HepG2 (cell line): ENCODE measurements around the gene UCKL1. TPM values are rescaled to one million over a fixed set of nuclear protein-coding genes. Genes with fewer than 3 reads are reported as not detected.
A peak's percentile ranks its signal among the peaks of the same experiment; 100 is the strongest.

ENCODE experiments used
- ATAC-seq: fragments of 200-7000 bp; cut with Tn5 transposase; 3 replicates; pipeline ENCODE4 v1.9.1; 2020; ENCODE audit warnings: mild to moderate bottlenecking, moderate library complexity
- BruUV-seq: library from RNA; stranded (reverse); fragments of 400-500 nt; replicated peaks from 2 replicates; lab custom pipeline; 2021; lab: Mats Ljungman, UMichigan
- CTCF ChIA-PET: fragments of 300-600 bp; formaldehyde crosslinking; extraction: SDS; loops from one replicate; lab custom pipeline; 2021; ENCODE audit warnings: low total read pairs, inconsistent platforms, low intra/inter-chr PET ratio; lab: Yijun Ruan, JAX
- POLR2A ChIA-PET: fragments of 350-600 bp; sonication (Branson Sonifier 250); formaldehyde crosslinking; loops from one replicate; lab custom pipeline; 2020; ENCODE audit warnings: antibody characterized with exemption, inconsistent platforms; lab: Yijun Ruan, JAX
- DNase-seq: peaks from one replicate; pipeline ENCODE4 v3.0.0-alpha.2; 2015; ENCODE audit warnings: low spot score
- FAIRE-seq: peaks from 3 replicates; lab custom pipeline; 2011; peaks lifted over from hg19 to GRCh38; lab: Jason Lieb, UNC
- H2AFZ ChIP-seq: one replicate; pipeline ENCODE4 v1.6.1; 2011; ENCODE audit warnings: low read length, inconsistent platforms
- H3K27ac ChIP-seq: fragments of 300-600 bp; 3 replicates; pipeline ENCODE4 v1.8.0; 2011; ENCODE audit warnings: mixed run types, mild to moderate bottlenecking, mixed read lengths, low read length, inconsistent platforms; ENCODE audit not compliant: insufficient read depth; ENCODE audit errors: extremely low read length
- H3K27me3 ChIP-seq, 2 experiments: fragments of 200-600 bp in 1 of 2; 2 replicates in 1 of 2; 3 replicates in 1 of 2; pipeline versions ENCODE4 v1.6.0 to v1.8.0; 2011; ENCODE audit warnings: low read length in 2 of 2, mild to moderate bottlenecking in 2 of 2, moderate library complexity in 2 of 2, inconsistent platforms in 1 of 2; ENCODE audit not compliant: insufficient read depth in 2 of 2, control insufficient read depth in 1 of 2
- H3K36me3 ChIP-seq, 2 experiments: fragments of 200-600 bp in 1 of 2; replicated peaks in 1 of 2; 2 replicates in 1 of 2; 3 replicates in 1 of 2; pipeline versions ENCODE4 v1.5.1 to v1.8.0; 2011; ENCODE audit warnings: low read length in 2 of 2, inconsistent platforms in 1 of 2; ENCODE audit not compliant: insufficient read depth in 2 of 2, control insufficient read depth in 1 of 2
- H3K4me1 ChIP-seq: 2 replicates; pipeline ENCODE4 v1.5.1; 2012; ENCODE audit warnings: low read length, inconsistent platforms; ENCODE audit not compliant: insufficient read depth
- H3K4me2 ChIP-seq: 2 replicates; pipeline ENCODE4 v1.6.0; 2011; ENCODE audit warnings: low read depth, low read length, inconsistent platforms
- H3K4me3 ChIP-seq, 3 experiments: fragments of 200-600 bp in 1 of 3; sonication (generic), shearing (Covaris generic) in 1 of 3; replicated peaks in 1 of 3; 2 replicates each; pipeline ENCODE4 v1.5.1; 2011 to 2016; ENCODE audit warnings: low read length in 3 of 3, inconsistent platforms in 2 of 3, low read depth in 2 of 3, mild to moderate bottlenecking in 2 of 3, control low read depth in 1 of 3, mixed read lengths in 1 of 3; ENCODE audit not compliant: insufficient read depth in 1 of 3
- H3K79me2 ChIP-seq: one replicate; pipeline ENCODE4 v1.6.1; 2011; ENCODE audit warnings: low read length, inconsistent platforms; ENCODE audit not compliant: insufficient read depth
- H3K9ac ChIP-seq: 2 replicates; pipeline ENCODE4 v1.6.0; 2011; ENCODE audit warnings: mild to moderate bottlenecking, low read depth, low read length, inconsistent platforms; ENCODE audit not compliant: insufficient read depth
- H3K9me3 ChIP-seq: 2 replicates; pipeline ENCODE4 v1.5.1; 2012; ENCODE audit warnings: mild to moderate bottlenecking, low read length
- H4K20me1 ChIP-seq: 2 replicates; pipeline ENCODE4 v1.6.0; 2011; ENCODE audit warnings: inconsistent platforms, mild to moderate bottlenecking, low read length, moderate library complexity; ENCODE audit not compliant: insufficient read depth
- ATRX ChIP-seq: sonication (generic); formaldehyde crosslinking; IDR thresholded peaks from 2 replicates; pipeline ENCODE4 v1.4.0; 2020; ENCODE audit warnings: missing genetic modification reagents, borderline replicate concordance
- MAZ ChIP-seq, 2 experiments: sonication (generic) in 1 of 2; formaldehyde crosslinking in 1 of 2; IDR thresholded peaks; 2 replicates each; pipeline versions ENCODE4 v1.5.0 to v1.6.1; 2012 to 2020; ENCODE audit warnings: low read depth in 2 of 2, mild to moderate bottlenecking in 2 of 2, borderline replicate concordance in 1 of 2, improper control_type of control experiment in 1 of 2, low read length in 1 of 2, missing genetic modification reagents in 1 of 2, moderate library complexity in 1 of 2
- MTA1 ChIP-seq: sonication (generic); formaldehyde crosslinking; IDR thresholded peaks from 2 replicates; pipeline ENCODE4 v1.4.0; 2020; ENCODE audit warnings: missing genetic modification reagents, mild to moderate bottlenecking, borderline replicate concordance
- RBM39 ChIP-seq: fragments of 200-400 bp; formaldehyde crosslinking; IDR thresholded peaks from one replicate; pipeline ENCODE4 v1.6.1; 2018; ENCODE audit warnings: antibody characterized with exemption, mild to moderate bottlenecking, low read depth, low read length; ENCODE audit not compliant: poor library complexity, severe bottlenecking
- SUZ12 ChIP-seq: fragments of 150-350 bp; IDR thresholded peaks from 2 replicates; pipeline ENCODE4 v1.6.1; 2014; ENCODE audit warnings: low read depth, low read length
- ZFP1 ChIP-seq: IDR thresholded peaks from 2 replicates; pipeline ENCODE4 v1.6.1; 2016
- ZFP37 ChIP-seq: sonication (generic); formaldehyde crosslinking; IDR thresholded peaks from 2 replicates; pipeline ENCODE4 v1.4.0; 2020; ENCODE audit warnings: missing genetic modification reagents, borderline replicate concordance
- ZNF547 ChIP-seq: sonication (generic); formaldehyde crosslinking; IDR thresholded peaks from 2 replicates; pipeline ENCODE4 v1.5.1; 2020; ENCODE audit warnings: mild to moderate bottlenecking, missing genetic modification reagents
- ZNF616 ChIP-seq: sonication (generic); formaldehyde crosslinking; IDR thresholded peaks from 2 replicates; pipeline ENCODE4 v1.5.0; 2020; ENCODE audit warnings: low read depth, mild to moderate bottlenecking, missing genetic modification reagents
- WGBS: methylation state at CpG from one replicate; pipeline ENCODE4 v1.1.6; 2017; ENCODE audit warnings: low lambda C conversion rate; 5-methylcytosine and 5-hydroxymethylcytosine counted together
- in situ Hi-C: cut with HindIII; loops from 2 replicates; pipeline ENCODE4 v1.10.0; 2017; ENCODE audit warnings: low pct_unique_long_range_greater_than_20kb; ENCODE audit not compliant: extremely low pct_ligation_motif_present
- intact Hi-C: fragments of 100-400 bp; cut with micrococcal nuclease; formaldehyde crosslinking; loops from one replicate; pipeline ENCODE4 v1.10.0; 2022; ENCODE audit not compliant: unreplicated experiment
- polyA plus RNA-seq, 8 experiments: library from polyadenylated mRNA; depleted of rRNA in 3 of 8; stranded (reverse) in 7 of 8; unstranded in 1 of 8; fragments of >200 nt; fragmentation: Illumina TruSeq in 4 of 8; extraction: Trizol in 4 of 8; gene quantifications; 2 replicates each; pipeline versions ENCODE4 v1.2.1 to v1.2.3, GENCODE V29; 2011 to 2016; ENCODE audit warnings: low read depth in 4 of 8, missing spikeins in 1 of 8, mixed read lengths in 1 of 8; ENCODE audit not compliant: insufficient read depth in 1 of 8
- total RNA-seq, 5 experiments: library from RNA; depleted of rRNA; stranded (reverse); fragments of >200 nt; fragmentation: Illumina TruSeq; extraction: Trizol; gene quantifications; 2 replicates each; pipeline ENCODE4 v1.2.3, GENCODE V29; 2016; ENCODE audit warnings: low read depth in 1 of 5
- TF ChIP-seq, protein P1 (sequence below): sonication (generic); formaldehyde crosslinking; IDR thresholded peaks from 2 replicates; pipeline ENCODE4 v1.4.0; 2020; ENCODE audit warnings: mild to moderate bottlenecking, missing genetic modification reagents
- TF ChIP-seq, protein P2 (sequence below): sonication (generic); formaldehyde crosslinking; IDR thresholded peaks from 2 replicates; pipeline ENCODE4 v1.5.1; 2020; ENCODE audit warnings: missing genetic modification reagents, mild to moderate bottlenecking, borderline replicate concordance
- TF ChIP-seq, protein P3 (sequence below): sonication (generic); formaldehyde crosslinking; IDR thresholded peaks from 2 replicates; pipeline ENCODE4 v1.8.1; 2023; ENCODE audit warnings: missing genetic modification reagents, mild to moderate bottlenecking, borderline replicate concordance
- TF ChIP-seq, protein P4 (sequence below): sonication (generic); formaldehyde crosslinking; IDR thresholded peaks from 2 replicates; pipeline ENCODE4 v1.4.0; 2020; ENCODE audit warnings: missing genetic modification reagents
- TF ChIP-seq, protein P5 (sequence below): sonication (generic); formaldehyde crosslinking; IDR thresholded peaks from 2 replicates; pipeline ENCODE4 v1.5.0; 2020; ENCODE audit warnings: missing genetic modification reagents

Gene UCKL1
- total and polyA plus RNA-seq, 2 of the 13 experiments (the other 11 are each of a cell fraction or from before 2014, with no cell fraction given), result 50.2 to 126 TPM

DNA sequence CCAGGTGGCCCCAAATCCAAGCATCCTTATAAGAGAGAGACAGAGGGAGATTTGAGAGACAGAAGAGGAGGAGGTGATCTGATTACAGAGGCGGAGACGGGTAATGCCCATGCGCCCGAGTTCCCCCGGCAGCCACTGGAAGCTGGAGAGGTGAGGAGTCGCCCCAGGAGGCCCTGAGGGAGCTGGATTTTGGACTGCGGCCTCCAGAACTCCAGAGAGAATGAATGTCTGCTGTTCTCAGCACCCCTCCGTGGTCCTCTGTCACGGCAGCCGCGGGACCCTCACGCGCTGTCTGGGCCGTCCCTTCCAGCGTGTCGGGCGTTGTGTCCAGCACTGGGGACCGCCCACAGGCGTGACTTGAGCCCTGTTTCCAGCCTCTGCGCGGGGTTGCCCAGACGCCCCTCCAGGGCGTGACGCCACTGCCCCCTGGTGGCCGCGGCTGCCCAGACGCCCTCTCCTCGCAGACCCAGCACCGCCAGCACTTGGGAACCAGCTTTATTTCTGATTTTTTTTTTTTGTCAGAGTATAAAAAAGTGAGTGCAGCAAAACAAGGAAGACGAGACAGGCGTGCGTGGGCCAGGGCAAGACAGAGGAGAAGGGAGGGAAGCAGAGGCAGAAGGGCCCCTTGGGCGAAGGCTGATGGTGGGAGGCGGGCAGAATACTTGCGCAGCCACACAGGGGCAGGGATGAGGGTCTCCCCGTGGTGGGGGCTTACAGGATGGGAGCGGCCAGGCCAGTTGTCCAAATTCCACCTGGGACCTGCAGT, 17.6 kb upstream of the UCKL1 start:
- peak overlapping the region; percentile 13 for H3K27ac ChIP-seq
- CTCF ChIA-PET, result interaction anchor here (0.5 to 2.4 kb wide), 10 partner anchors 18 to 436 kb away, joined by 3 to 18 read pairs (median 4); partner anchors contain the start of genes ARFRP1 and ZGPAT
- H4K20me1 ChIP-seq, result no peaks in the 10 kb centered on the region; the same call in 1 of the 2 replicates
- peaks cover 4% of the 10 kb centered on the region for H3K79me2 ChIP-seq
- no peaks in the 10 kb centered on the region; a peak in 2 of 5 replicates for H3K36me3 ChIP-seq
- FAIRE-seq (peak; percentile 64), ATAC-seq (peak; percentile 74), DNase-seq (peak; percentile 86)
- H3K4me2 ChIP-seq, result peak overlapping the region; percentile 91
- peak overlapping the region; percentile 45 for H2AFZ ChIP-seq
- peaks cover 54% of the 10 kb centered on the region for H3K4me1 ChIP-seq
- no TSS peak for BruUV-seq
- no peaks in the 10 kb centered on the region for H3K9me3 ChIP-seq
- peak overlapping the region; percentile 43 to 75 (median 61); a peak in 5 of 6 replicates for H3K4me3 ChIP-seq
- POLR2A ChIA-PET, result interaction anchor here (0.7 to 2.7 kb wide), 15 partner anchors 16 to 437 kb away, joined by 3 to 17 read pairs (median 3); partner anchors contain the start of genes C20orf204, HELZ2, PTK6 and TPD52L2
- 15% methylated on average over 30 of the region's 37 CpGs for WGBS
- intact Hi-C loops, result loop anchor here (5.0 kb wide), 1 partner anchor 437 kb away; the partner anchor contains the start of gene PTK6
- H3K9ac ChIP-seq, result peak overlapping the region; percentile 42; the same call in 1 of the 2 replicates
- in situ Hi-C loops, result no loop called here
- no peaks in the 10 kb centered on the region for H3K27me3 ChIP-seq
- peak; percentile 77; the same call in 1 of the 2 replicates for TF ChIP-seq ZFP1 (CRISPR knock-in tag)
- TF ChIP-seq SUZ12, result no peak
- TF ChIP-seq RBM39, result peak; percentile 98
- TF ChIP-seq, protein P1, sequence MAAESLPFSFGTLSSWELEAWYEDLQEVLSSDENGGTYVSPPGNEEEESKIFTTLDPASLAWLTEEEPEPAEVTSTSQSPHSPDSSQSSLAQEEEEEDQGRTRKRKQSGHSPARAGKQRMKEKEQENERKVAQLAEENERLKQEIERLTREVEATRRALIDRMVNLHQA, result 0 out of 2 replicates have a peak, but pooled peaks have one; percentile 24
- TF ChIP-seq MAZ (IDR thresholded peaks at IDR 0.05; ENCODE audit: borderline replicate concordance, low read depth, low read length), result peak; percentile 92
- TF ChIP-seq MAZ (CRISPR knock-in tag; IDR thresholded peaks at IDR 0.05; ENCODE audit: low read depth), result peak; percentile 96
- TF ChIP-seq, protein P2, sequence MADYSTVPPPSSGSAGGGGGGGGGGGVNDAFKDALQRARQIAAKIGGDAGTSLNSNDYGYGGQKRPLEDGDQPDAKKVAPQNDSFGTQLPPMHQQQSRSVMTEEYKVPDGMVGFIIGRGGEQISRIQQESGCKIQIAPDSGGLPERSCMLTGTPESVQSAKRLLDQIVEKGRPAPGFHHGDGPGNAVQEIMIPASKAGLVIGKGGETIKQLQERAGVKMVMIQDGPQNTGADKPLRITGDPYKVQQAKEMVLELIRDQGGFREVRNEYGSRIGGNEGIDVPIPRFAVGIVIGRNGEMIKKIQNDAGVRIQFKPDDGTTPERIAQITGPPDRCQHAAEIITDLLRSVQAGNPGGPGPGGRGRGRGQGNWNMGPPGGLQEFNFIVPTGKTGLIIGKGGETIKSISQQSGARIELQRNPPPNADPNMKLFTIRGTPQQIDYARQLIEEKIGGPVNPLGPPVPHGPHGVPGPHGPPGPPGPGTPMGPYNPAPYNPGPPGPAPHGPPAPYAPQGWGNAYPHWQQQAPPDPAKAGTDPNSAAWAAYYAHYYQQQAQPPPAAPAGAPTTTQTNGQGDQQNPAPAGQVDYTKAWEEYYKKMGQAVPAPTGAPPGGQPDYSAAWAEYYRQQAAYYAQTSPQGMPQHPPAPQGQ, result peak; percentile 60; the same call in 1 of the 2 replicates
- TF ChIP-seq ZFP37, result 0 out of 2 replicates have a peak, but pooled peaks have one; percentile 50
- TF ChIP-seq, protein P3, sequence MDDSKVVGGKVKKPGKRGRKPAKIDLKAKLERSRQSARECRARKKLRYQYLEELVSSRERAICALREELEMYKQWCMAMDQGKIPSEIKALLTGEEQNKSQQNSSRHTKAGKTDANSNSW (CRISPR knock-in tag), result no peak
- no peak for TF ChIP-seq ATRX (CRISPR knock-in tag)
- TF ChIP-seq, protein P4, sequence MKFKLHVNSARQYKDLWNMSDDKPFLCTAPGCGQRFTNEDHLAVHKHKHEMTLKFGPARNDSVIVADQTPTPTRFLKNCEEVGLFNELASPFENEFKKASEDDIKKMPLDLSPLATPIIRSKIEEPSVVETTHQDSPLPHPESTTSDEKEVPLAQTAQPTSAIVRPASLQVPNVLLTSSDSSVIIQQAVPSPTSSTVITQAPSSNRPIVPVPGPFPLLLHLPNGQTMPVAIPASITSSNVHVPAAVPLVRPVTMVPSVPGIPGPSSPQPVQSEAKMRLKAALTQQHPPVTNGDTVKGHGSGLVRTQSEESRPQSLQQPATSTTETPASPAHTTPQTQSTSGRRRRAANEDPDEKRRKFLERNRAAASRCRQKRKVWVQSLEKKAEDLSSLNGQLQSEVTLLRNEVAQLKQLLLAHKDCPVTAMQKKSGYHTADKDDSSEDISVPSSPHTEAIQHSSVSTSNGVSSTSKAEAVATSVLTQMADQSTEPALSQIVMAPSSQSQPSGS (CRISPR knock-in tag), result peak; percentile 73; the same call in 1 of the 2 replicates
- peak; percentile 76; the same call in 1 of the 2 replicates for TF ChIP-seq ZNF616 (CRISPR knock-in tag)
- TF ChIP-seq ZNF547 (CRISPR knock-in tag), result no peak; the same call in 1 of the 2 replicates
- TF ChIP-seq, protein P5, sequence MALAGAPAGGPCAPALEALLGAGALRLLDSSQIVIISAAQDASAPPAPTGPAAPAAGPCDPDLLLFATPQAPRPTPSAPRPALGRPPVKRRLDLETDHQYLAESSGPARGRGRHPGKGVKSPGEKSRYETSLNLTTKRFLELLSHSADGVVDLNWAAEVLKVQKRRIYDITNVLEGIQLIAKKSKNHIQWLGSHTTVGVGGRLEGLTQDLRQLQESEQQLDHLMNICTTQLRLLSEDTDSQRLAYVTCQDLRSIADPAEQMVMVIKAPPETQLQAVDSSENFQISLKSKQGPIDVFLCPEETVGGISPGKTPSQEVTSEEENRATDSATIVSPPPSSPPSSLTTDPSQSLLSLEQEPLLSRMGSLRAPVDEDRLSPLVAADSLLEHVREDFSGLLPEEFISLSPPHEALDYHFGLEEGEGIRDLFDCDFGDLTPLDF, result no peak
- peak; percentile 88; the same call in 1 of the 2 replicates for TF ChIP-seq MTA1
